CD4-positive, alpha-beta T cell treated with Interleukin-6 at 100 ng/mL for 8 hours (primary cell): ENCODE data around the gene DNAJC11.
"Not testable (repeated sequence)": the region's sequence is repeated elsewhere in the genome, so short reads cannot be mapped to it uniquely, and the experiment has no call there.

Experiments
- DNase-seq: peaks from one replicate; pipeline ENCODE4 v3.0.0-alpha.2; 2020; ENCODE audit warnings: mixed read lengths, low spot score

The DNAJC11 gene

GRCh38 chr1:6648556-6648955, 53.1 kb downstream of the DNAJC11 start:
- DNase-seq, result no peak

GRCh38 chr1:6646499-6647148, 55.0 kb downstream of the DNAJC11 start:
- DNase-seq, result peak; percentile 56

DNA sequence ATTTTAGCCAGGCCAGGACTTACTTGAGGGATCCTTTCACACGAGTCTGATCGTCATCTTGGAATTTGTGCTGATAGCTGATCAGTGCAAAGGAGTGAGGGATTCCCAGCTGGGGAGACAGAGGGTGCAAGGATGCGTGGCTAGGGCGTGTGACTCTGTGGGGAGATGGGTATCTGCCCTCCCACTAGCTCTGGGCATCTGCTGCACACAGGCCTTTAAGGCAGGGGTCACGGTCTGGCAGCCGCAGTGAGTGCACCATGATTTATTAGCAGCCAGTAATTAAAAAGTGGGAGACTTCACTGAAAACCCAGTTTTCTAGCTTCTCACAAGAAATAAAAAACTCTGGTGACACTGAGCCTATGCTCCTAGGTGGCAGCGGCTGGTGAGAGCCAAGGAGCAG, 56.6 kb downstream of the DNAJC11 start:
- no peak for DNase-seq

DNA sequence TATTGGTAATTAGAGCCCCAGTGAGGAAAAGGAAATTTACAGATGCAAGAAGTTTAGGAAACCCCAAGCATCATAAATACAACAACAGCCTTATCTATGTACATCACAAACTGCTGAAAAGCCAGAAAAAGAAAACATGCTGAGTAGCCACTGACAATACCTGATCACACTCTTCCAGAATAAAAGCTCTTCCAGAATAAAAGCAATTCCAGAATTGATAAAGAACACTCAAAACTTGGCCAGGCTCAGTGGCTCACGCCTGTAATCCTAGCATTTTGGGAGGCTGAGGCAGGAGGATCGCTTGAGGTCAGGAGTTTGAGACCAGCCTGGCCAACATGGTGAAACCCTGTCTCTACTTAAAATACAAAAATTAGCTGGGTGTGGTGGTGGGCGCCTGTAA, 60.7 kb downstream of the DNAJC11 start:
- not testable (repeated sequence) for DNase-seq

DNA sequence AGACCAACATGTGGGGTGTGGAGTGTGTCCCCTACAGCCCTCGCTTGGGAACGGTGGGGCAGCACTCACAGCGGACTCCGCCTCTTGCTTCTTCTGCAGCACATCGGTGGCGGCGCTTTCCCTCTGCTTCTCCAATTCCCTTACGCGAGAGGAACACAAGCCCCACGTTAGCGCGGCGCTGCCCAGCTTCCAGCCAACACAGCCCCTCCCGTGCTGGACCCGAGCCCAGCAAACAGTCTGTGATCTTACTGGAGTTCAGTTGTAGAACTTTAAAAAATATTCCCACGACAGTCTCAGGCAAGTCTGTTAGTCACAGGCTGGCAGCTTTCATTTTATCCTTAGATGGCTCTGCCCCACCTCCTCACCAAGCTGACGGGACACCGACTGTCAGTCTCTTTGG, 63.4 kb downstream of the DNAJC11 start:
- no peak for DNase-seq

DNA sequence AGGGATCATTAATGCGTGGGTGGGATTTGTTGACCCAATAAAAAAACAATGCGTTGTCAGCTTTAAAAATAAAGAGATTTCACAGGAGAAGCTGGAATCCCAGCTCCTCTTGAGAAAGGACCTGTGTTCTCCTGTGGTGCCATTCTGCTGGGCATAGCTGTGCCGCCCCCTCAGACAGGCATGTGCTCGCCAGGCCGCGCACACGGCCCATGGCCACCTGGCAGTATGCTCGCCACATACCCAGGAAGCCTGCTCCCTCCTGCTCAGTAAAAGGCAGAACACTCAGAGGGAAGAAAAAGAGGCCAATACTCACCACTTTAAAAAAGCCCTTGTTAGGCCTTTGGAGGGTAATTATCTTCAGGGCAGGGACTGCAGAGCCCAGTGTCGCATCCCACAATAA, 63.8 kb downstream of the DNAJC11 start:
- DNase-seq, result no peak

GRCh38 chr1:6636778-6637177, 64.8 kb downstream of the DNAJC11 start:
- DNase-seq, result not testable (repeated sequence)

DNA sequence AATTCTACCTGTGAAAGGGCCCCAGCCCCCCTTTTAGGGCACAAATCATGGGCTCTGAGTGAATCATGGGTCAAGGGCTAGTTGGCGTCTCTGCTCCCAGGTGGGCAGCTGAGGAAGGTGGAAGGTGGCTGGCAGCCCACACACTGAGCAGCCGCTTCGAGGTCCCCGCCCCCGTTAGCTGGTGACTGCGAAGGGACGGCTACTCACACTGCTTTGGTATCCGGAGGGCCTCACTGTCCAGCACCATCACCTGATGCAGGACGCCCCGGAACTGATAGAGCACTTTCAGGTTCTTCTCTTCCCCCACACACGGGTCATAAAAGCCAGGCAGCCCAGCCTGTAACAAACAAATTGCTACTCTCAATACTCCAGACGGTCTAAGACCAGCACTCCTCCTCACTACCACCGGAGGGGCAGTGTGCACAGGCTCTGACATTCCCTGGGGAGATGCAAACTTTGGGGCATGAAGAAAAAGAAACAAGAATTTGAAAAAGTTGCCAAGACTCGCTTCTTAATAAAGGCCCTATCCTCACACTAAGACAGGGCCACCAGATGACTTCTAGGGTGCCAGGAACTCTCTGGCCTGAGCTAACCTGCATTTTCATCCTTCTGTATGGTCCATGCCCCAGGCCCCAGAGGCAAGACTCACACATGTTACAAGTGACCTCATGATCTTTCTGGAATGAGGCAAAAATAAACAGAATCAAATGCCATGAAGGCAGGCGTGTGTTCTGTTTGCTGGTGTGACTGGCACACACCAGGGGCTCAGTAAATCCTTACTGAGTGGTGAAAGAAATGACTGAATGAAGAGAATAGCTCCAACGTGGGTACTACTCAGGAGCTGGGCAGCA, 65.5 kb downstream of the DNAJC11 start:
- DNase-seq, result no peak

- DNase-seq, result no peak
These were observed 66.3 kb downstream of the DNAJC11 start for GRCh38 chr1:6635161-6635909.

DNA sequence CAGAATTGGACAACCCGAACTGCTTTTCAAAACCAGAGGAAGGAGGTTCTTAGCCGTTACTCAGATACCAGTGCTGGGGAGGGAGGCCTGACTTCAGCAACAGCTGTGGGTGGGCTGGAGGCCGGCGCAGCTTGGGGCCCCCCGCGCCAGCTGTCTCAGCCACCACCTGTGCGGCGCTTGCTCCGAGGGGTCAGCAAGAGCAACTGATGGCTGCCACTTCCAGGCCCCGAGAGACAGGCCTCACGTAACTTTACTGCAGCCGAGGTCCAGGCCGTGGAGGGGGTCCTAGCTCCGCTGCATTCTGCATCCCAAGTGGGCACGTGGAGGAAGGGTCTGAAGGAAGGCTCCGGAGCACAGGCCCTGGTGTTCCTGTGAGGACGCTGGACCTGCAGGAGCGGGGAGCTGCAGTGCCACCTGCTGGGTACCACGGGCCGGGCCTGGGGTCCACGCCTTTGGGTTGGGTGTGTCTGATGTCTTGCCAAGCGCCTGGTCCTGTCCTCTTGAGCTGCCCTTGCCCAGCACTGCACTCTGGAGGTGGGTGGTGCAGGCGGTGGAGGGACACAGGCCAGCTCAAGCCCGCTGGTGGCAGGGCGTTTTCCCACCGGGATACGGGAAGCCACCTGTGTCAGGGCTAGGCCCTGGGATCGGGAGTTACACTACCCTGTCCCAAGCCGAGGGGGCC, 67.1 kb downstream of the DNAJC11 start:
- peak; percentile 19 for DNase-seq

GRCh38 chr1:6632588-6633514, 68.8 kb downstream of the DNAJC11 start:
- DNase-seq, result no peak

GRCh38 chr1:6631058-6631457, 70.6 kb downstream of the DNAJC11 start:
- DNase-seq, result no peak

GRCh38 chr1:6630027-6630426, 71.6 kb downstream of the DNAJC11 start:
- no peak for DNase-seq

- no peak for DNase-seq
These were observed 72.6 kb downstream of the DNAJC11 start for GRCh38 chr1:6628971-6629479.

- no peak for DNase-seq
These were observed 73.6 kb downstream of the DNAJC11 start for GRCh38 chr1:6627841-6628545.

GRCh38 chr1:6627031-6627430, 74.6 kb downstream of the DNAJC11 start:
- DNase-seq, result no peak

- DNase-seq, result no peak
These were observed 75.9 kb downstream of the DNAJC11 start for GRCh38 chr1:6625584-6626149.

GRCh38 chr1:6624710-6625583, 76.7 kb downstream of the DNAJC11 start, which contains the start of gene THAP3:
THAP3 (plus strand) TSS chr1:6624868; CDS start chr1:6625219, 351 bp downstream.
- peak; percentile 87 for DNase-seq
